MCF 10A (cell line): ENCODE measurements around the gene KPNA2. TPM values are rescaled to one million over a fixed set of nuclear protein-coding genes. Genes with fewer than 3 reads are reported as not detected.
"Not testable (repeated sequence)": the region's sequence is repeated elsewhere in the genome, so short reads cannot be mapped to it uniquely, and the experiment has no call there.

Source experiments
- BruUV-seq: library from RNA; stranded (reverse); fragments of 400-500 nt; replicated peaks from 2 replicates; lab custom pipeline; 2021; lab: Mats Ljungman, UMichigan
- CTCF ChIA-PET: fragments of 300-600 bp; sonication (Branson Sonifier 250); formaldehyde crosslinking; extraction: SDS; loops from one replicate; lab custom pipeline; 2021; ENCODE audit warnings: antibody characterized with exemption, inconsistent platforms; lab: Yijun Ruan, JAX
- POLR2A ChIA-PET: fragments of 300-600, 350-650 bp; sonication (Branson Sonifier 250); formaldehyde crosslinking; extraction: SDS; loops from one replicate; lab custom pipeline; 2020; ENCODE audit warnings: antibody characterized with exemption, inconsistent platforms; lab: Yijun Ruan, JAX
- DNase-seq: peaks from one replicate; pipeline ENCODE4 v3.0.0-alpha.2; 2018; ENCODE audit not compliant: unreplicated experiment
- H3K27ac Mint-ChIP-seq: one replicate; pipeline ENCODE4 v1.8.0; 2022; ENCODE audit warnings: mild to moderate bottlenecking, low read depth, mixed read lengths; ENCODE audit not compliant: unreplicated experiment
- H3K27me3 Mint-ChIP-seq: one replicate; pipeline ENCODE4 v1.8.0; 2022; ENCODE audit warnings: mixed read lengths; ENCODE audit not compliant: insufficient read depth, unreplicated experiment
- H3K36me3 Mint-ChIP-seq: one replicate; pipeline ENCODE4 v1.8.0; 2022; ENCODE audit warnings: mild to moderate bottlenecking, moderate library complexity, mixed read lengths; ENCODE audit not compliant: insufficient read depth, unreplicated experiment
- H3K4me1 Mint-ChIP-seq: one replicate; pipeline ENCODE4 v1.8.0; 2022; ENCODE audit warnings: mixed read lengths; ENCODE audit not compliant: insufficient read depth, unreplicated experiment
- H3K4me3 Mint-ChIP-seq: one replicate; pipeline ENCODE4 v1.8.0; 2022; ENCODE audit warnings: mild to moderate bottlenecking, moderate library complexity, mixed read lengths; ENCODE audit not compliant: unreplicated experiment
- H3K9me3 Mint-ChIP-seq: one replicate; pipeline ENCODE4 v1.8.0; 2022; ENCODE audit warnings: mixed read lengths; ENCODE audit not compliant: unreplicated experiment
- intact Hi-C: fragments of 100-400 bp; cut with micrococcal nuclease; formaldehyde crosslinking; loops from 2 replicates; pipeline ENCODE4 v1.14.1; 2022
- total RNA-seq: library from RNA; stranded (reverse); gene quantifications from 2 replicates; pipeline ENCODE4 v1.2.3, GENCODE V29; 2022
- TF ChIP-seq, protein P1 (sequence below): fragments of 200-600 bp; IDR thresholded peaks from one replicate; pipeline ENCODE4 v1.8.0; 2022; ENCODE audit warnings: antibody characterized with exemption, mild to moderate bottlenecking; ENCODE audit not compliant: unreplicated experiment

KPNA2 gene
- total RNA-seq, 1 experiment from 2014 or later, result 132 TPM

GRCh38 chr17:68015081-68015723 is 20.3 kb upstream of the KPNA2 start:
- no peaks in the 10 kb centered on the region for H3K27me3 Mint-ChIP-seq
- H3K36me3 Mint-ChIP-seq, result peaks cover 9% of the 10 kb centered on the region
- no TSS peak for BruUV-seq
- TF ChIP-seq, protein P1, sequence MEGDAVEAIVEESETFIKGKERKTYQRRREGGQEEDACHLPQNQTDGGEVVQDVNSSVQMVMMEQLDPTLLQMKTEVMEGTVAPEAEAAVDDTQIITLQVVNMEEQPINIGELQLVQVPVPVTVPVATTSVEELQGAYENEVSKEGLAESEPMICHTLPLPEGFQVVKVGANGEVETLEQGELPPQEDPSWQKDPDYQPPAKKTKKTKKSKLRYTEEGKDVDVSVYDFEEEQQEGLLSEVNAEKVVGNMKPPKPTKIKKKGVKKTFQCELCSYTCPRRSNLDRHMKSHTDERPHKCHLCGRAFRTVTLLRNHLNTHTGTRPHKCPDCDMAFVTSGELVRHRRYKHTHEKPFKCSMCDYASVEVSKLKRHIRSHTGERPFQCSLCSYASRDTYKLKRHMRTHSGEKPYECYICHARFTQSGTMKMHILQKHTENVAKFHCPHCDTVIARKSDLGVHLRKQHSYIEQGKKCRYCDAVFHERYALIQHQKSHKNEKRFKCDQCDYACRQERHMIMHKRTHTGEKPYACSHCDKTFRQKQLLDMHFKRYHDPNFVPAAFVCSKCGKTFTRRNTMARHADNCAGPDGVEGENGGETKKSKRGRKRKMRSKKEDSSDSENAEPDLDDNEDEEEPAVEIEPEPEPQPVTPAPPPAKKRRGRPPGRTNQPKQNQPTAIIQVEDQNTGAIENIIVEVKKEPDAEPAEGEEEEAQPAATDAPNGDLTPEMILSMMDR, result no peak
- no peak for DNase-seq
- intact Hi-C loops, result no loop called here
- no peak overlapping the region for H3K27ac Mint-ChIP-seq
- H3K4me1 Mint-ChIP-seq, result peaks cover 6% of the 10 kb centered on the region
- no peak overlapping the region for H3K4me3 Mint-ChIP-seq
- CTCF ChIA-PET, result interaction anchor here (0.8 to 1.1 kb wide), 2 partner anchors 19 to 248 kb away, joined by 3 read pairs; partner anchors contain the start of gene C17orf58
- H3K9me3 Mint-ChIP-seq, result no peaks in the 10 kb centered on the region
- POLR2A ChIA-PET, result interaction anchor here (2.0 kb wide), 1 partner anchor 21 kb away, joined by 8 read pairs; no protein-coding TSS in a partner anchor

DNA sequence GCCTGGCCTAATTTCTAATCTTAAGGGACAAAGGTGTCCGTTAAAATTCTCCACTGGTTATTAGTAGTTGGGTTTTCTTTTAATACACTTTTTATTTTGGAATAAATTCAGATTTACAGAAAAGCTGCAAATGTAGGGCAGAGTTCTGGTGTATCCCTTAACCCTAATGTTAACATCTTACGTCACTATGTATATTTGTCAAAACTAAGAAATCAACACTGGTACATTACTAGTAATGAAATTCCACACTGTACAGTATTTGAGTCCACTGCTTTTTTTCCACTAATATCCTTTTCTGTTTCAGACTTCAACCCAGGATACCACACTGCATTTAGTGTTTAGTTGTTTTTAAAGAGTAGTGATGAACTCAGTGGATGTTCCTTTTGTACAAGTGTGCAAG is 18.7 kb upstream of the KPNA2 start:
- Mint-ChIP-seq H3K4me3 (no peak overlapping the region), H3K9me3 (no peaks in the 10 kb centered on the region), H3K27ac (no peak overlapping the region), H3K4me1 (peaks cover 6% of the 10 kb centered on the region), H3K27me3 (no peaks in the 10 kb centered on the region), H3K36me3 (peaks cover 15% of the 10 kb centered on the region)
- intact Hi-C loops, result no loop called here
- DNase-seq, result no peak
- TF ChIP-seq, protein P1, result no peak
- POLR2A ChIA-PET, result interaction anchor here (0.6 kb wide), 1 partner anchor 35 kb away, joined by 3 read pairs; no protein-coding TSS in a partner anchor
- BruUV-seq, result no TSS peak
- CTCF ChIA-PET, result no interaction called here

- POLR2A ChIA-PET, CTCF ChIA-PET: not testable (repeated sequence)
Measured at GRCh38 chr17:68018493-68018892, 17.0 kb upstream of the KPNA2 start.

DNA sequence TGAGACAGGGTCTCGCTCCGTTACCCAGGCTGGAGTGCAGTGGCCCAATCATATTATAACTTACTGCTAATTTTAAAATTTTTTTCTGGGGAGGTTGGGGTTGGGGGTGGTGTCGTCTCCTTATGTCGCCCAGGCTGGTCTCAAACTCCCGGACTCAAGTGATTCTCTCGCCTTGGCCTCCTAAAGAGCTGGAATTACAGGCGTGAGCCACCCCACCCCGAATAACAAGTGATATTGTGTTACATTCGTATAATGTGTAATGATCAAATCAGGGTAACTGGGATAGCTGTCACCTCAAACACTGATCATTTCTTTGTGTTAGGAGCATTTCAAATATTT is 16.2 kb upstream of the KPNA2 start:
- Mint-ChIP-seq H3K4me3 (peak overlapping the region; percentile 86), H3K36me3 (peaks cover 15% of the 10 kb centered on the region), H3K27me3 (no peaks in the 10 kb centered on the region), H3K4me1 (peaks cover 6% of the 10 kb centered on the region), H3K9me3 (no peaks in the 10 kb centered on the region), H3K27ac (peak overlapping the region; percentile 84)
- no peak for DNase-seq
- ChIA-PET POLR2A (interaction anchor here (0.6 to 2.6 kb wide), 10 partner anchors 8 to 820 kb away, joined by 3 to 84 read pairs (median 6); partner anchors contain the start of genes AMZ2, C17orf58 and KPNA2), CTCF (interaction anchor here (0.8 to 1.7 kb wide), 3 partner anchors 8 to 152 kb away, joined by 3 to 8 read pairs (median 6); no protein-coding TSS in a partner anchor)
- TF ChIP-seq, protein P1, result no peak
- intact Hi-C loops, result loop anchor here (2.0 kb wide), 1 partner anchor 25 kb away; no protein-coding TSS in a partner anchor
- BruUV-seq, result no TSS peak

More at GRCh38 chr17:68018493-68018892, 17.0 kb upstream of the KPNA2 start:
- intact Hi-C loops, result loop anchor here (2.0 kb wide), 1 partner anchor 24 kb away; no protein-coding TSS in a partner anchor
- not testable (repeated sequence) for DNase-seq, H3K4me1 Mint-ChIP-seq, H3K9me3 Mint-ChIP-seq, H3K27me3 Mint-ChIP-seq, H3K27ac Mint-ChIP-seq, BruUV-seq, H3K4me3 Mint-ChIP-seq
- peaks cover 15% of the 10 kb centered on the region for H3K36me3 Mint-ChIP-seq
